Upper lobe of left lung (tissue), 6 donors: ENCODE measurements around the gene PTBP3. TPM values are rescaled to one million over a fixed set of nuclear protein-coding genes. Genes with fewer than 3 reads are reported as not detected.
"Not testable (repeated sequence)": the region's sequence is repeated elsewhere in the genome, so short reads cannot be mapped to it uniquely, and the experiment has no call there.

Experiments used
- ATAC-seq, 2 donors: fragments of 200-7000 bp; cut with Tn5 transposase; one replicate each; pipeline ENCODE4 v1.9.1; 2022; ENCODE audit warnings: mild to moderate bottlenecking in 2 of 2, moderate library complexity in 2 of 2; ENCODE audit not compliant: low FRiP score in 2 of 2
- DNase-seq, 2 donors: peaks; one replicate each; pipeline ENCODE4 v3.0.0-alpha.2; 2019 to 2020
- H3K27ac ChIP-seq, 4 donors: fragments of 200-600 bp; sonication (generic); one replicate each; pipeline ENCODE4 v1.5.1; 2016 to 2019
- H3K27me3 ChIP-seq, 4 donors: fragments of 200-600 bp; sonication (generic); one replicate each; pipeline ENCODE4 v1.5.1; 2017 to 2019
- H3K36me3 ChIP-seq, 4 donors: fragments of 200-600 bp; sonication (generic); one replicate each; pipeline ENCODE4 v1.5.1; 2016 to 2019
- H3K4me1 ChIP-seq, 4 donors: fragments of 200-600 bp; sonication (generic); one replicate each; pipeline ENCODE4 v1.5.1; 2018 to 2019
- H3K4me3 ChIP-seq, 4 donors: fragments of 200-600 bp; sonication (generic); one replicate each; pipeline ENCODE4 v1.5.1; 2017 to 2019; ENCODE audit warnings: mild to moderate bottlenecking in 2 of 4, moderate library complexity in 1 of 4
- H3K9me3 ChIP-seq, 4 donors: fragments of 200-600 bp; sonication (generic); one replicate each; pipeline ENCODE4 v1.5.1; 2018 to 2019
- CTCF ChIP-seq, 6 experiments: fragments of 450-650 bp in 4 of 6; fragments of 200-600 bp in 2 of 6; sonication (generic) in 2 of 6; IDR thresholded peaks; one replicate each; pipeline ENCODE4 v1.5.1; 2016 to 2019; ENCODE audit warnings: antibody characterized with exemption in 6 of 6
- EP300 ChIP-seq, 4 donors: sonication (generic); formaldehyde crosslinking; IDR thresholded peaks; one replicate each; pipeline ENCODE4 v1.5.1; 2017; ENCODE audit warnings: antibody characterized with exemption in 4 of 4, control low read depth in 2 of 4
- POLR2A ChIP-seq, 4 donors: fragments of 450-650 bp; IDR thresholded peaks; one replicate each; pipeline ENCODE4 v1.5.1; 2016 to 2017; ENCODE audit warnings: antibody characterized with exemption in 4 of 4, mild to moderate bottlenecking in 2 of 4
- POLR2AphosphoS5 ChIP-seq, 2 donors: sonication (generic); formaldehyde crosslinking; IDR thresholded peaks; one replicate each; pipeline ENCODE4 v1.5.1; 2017; ENCODE audit warnings: antibody characterized with exemption in 2 of 2
- WGBS, 2 donors: methylation state at CpG; one replicate each; pipeline ENCODE4 v1.1.5; 2017 to 2018; 5-methylcytosine and 5-hydroxymethylcytosine counted together
- total RNA-seq, 6 donors: library from RNA; depleted of rRNA in 4 of 6; stranded (reverse); fragments of >200 nt in 4 of 6; gene quantifications; one replicate each; pipeline versions ENCODE4 v1.1.0 to v1.2.1, GENCODE V29; 2016 to 2021
- donor health status: DM: no; HTN: no; CAD: no; lungs with moderate emphysema.
- donor health status: DM: no; HTN: yes; CAD: no; lungs with severe emphysema.

The PTBP3 gene
- total RNA-seq, 6 donors from 2014 or later = 34.6 to 88.5 (median 74.4) TPM

DNA sequence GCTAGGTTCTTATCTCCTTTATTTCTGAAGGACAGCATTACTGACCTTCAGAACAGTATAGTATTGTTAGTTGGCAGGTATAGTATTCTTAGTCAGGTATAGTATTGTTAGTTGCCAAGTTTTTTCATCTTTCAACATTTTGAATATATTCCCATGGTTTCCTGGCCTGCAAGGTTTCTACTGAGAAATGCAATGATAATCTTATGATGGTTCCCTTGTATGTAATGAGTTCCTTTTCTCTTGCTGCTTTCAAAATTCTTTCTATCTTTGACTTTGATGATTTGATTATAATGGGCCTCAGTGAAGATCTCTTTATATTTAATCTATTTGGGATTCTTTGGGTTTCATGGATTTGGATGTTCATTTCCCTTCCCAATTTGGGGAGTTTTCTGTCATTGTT is 34.0 kb upstream of the PTBP3 start:
- Histone ChIP-seq H3K36me3 (no peaks in the 10 kb centered on the region), H3K27me3 (no peaks in the 10 kb centered on the region), H3K4me1 (no peaks in the 10 kb centered on the region), H3K27ac (no peak overlapping the region), H3K4me3 (no peak overlapping the region), H3K9me3 (no peaks in the 10 kb centered on the region)
- TF ChIP-seq EP300 (IDR thresholded peaks at IDR 0.05) (no peak), POLR2A (IDR thresholded peaks at IDR 0.05) (no peak), CTCF (IDR thresholded peaks at IDR 0.05) (no peak), POLR2AphosphoS5 (IDR thresholded peaks at IDR 0.05) (no peak)
- ATAC-seq (no peak), DNase-seq (no peak)

GRCh38 chr9:112366591-112366990 is 33.2 kb upstream of the PTBP3 start:
- no peak for DNase-seq
- H3K27me3 ChIP-seq = no peaks in the 10 kb centered on the region
- 96 to 100% methylated on average over 3 of the region's 3 CpGs for WGBS, 2 donors
- no peaks in the 10 kb centered on the region for H3K9me3 ChIP-seq
- no peak overlapping the region for H3K4me3 ChIP-seq
- no peak for ATAC-seq
- peaks cover 0 to 5% (median 0%) of the 10 kb centered on the region in 4 donors for H3K4me1 ChIP-seq
- no peak overlapping the region for H3K27ac ChIP-seq
- TF ChIP-seq POLR2A (IDR thresholded peaks at IDR 0.05) (no peak), EP300 (IDR thresholded peaks at IDR 0.05) (no peak), POLR2AphosphoS5 (IDR thresholded peaks at IDR 0.05) (no peak), CTCF (IDR thresholded peaks at IDR 0.05) (no peak)
- no peaks in the 10 kb centered on the region for H3K36me3 ChIP-seq

GRCh38 chr9:112365257-112365656 is 31.8 kb upstream of the PTBP3 start:
- 93 to 100% methylated on average over 3 of the region's 3 CpGs for WGBS, 2 donors
- not testable (repeated sequence) for H3K4me3 ChIP-seq, DNase-seq, H3K36me3 ChIP-seq, H3K27me3 ChIP-seq, H3K4me1 ChIP-seq, H3K9me3 ChIP-seq, ATAC-seq, H3K27ac ChIP-seq

GRCh38 chr9:112364761-112365160 is 31.3 kb upstream of the PTBP3 start:
- no peak for ATAC-seq

DNA sequence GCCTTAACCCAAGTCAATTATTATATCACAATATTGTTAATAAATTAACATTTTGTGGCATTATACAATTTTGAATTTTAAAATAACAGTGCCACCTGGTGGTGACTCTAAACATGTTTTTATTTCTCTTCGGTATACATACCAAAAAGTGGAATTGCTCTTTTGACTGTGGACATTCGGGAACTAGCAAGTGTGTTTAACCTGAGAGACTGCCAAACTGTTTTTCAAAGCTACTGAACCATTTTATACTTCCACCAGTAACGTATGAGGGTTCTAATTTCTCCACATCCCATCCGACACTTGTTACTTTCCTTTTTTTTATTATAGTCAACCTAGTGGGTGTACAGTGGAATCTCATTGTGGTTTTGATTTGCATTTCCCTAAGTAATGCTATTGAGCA is 28.2 kb upstream of the PTBP3 start:
- DNase-seq (no peak), ATAC-seq (peak in 1 of 2 donors; percentile 71)
- no peak overlapping the region for H3K27ac ChIP-seq
- no peak overlapping the region for H3K4me3 ChIP-seq
- H3K27me3 ChIP-seq = no peaks in the 10 kb centered on the region
- 13 to 14% methylated on average over 4 of the region's 4 CpGs for WGBS, 2 donors
- no peaks in the 10 kb centered on the region for H3K9me3 ChIP-seq
- TF ChIP-seq EP300 (IDR thresholded peaks at IDR 0.05) = no peak
- TF ChIP-seq POLR2A (IDR thresholded peaks at IDR 0.05) = no peak
- peak; percentile 38 to 72 (median 54) for TF ChIP-seq CTCF (IDR thresholded peaks at IDR 0.05)
- TF ChIP-seq POLR2AphosphoS5 (IDR thresholded peaks at IDR 0.05) = no peak
- no peaks in the 10 kb centered on the region for H3K36me3 ChIP-seq
- peaks cover 0 to 8% (median 0%) of the 10 kb centered on the region in 4 donors for H3K4me1 ChIP-seq

More at GRCh38 chr9:112364761-112365160, 31.3 kb upstream of the PTBP3 start:
- no peaks in the 10 kb centered on the region for H3K36me3 ChIP-seq
- 60 to 91% methylated on average over 3 of the region's 3 CpGs for WGBS, 2 donors
- TF ChIP-seq POLR2AphosphoS5 (IDR thresholded peaks at IDR 0.05) (no peak), POLR2A (IDR thresholded peaks at IDR 0.05) (no peak), CTCF (IDR thresholded peaks at IDR 0.05) (no peak), EP300 (IDR thresholded peaks at IDR 0.05) (no peak)
- no peaks in the 10 kb centered on the region for H3K9me3 ChIP-seq
- no peak overlapping the region for H3K4me3 ChIP-seq
- no peak for DNase-seq
- no peak overlapping the region for H3K27ac ChIP-seq
- H3K4me1 ChIP-seq = peaks cover 0 to 8% (median 0%) of the 10 kb centered on the region in 4 donors
- H3K27me3 ChIP-seq = no peaks in the 10 kb centered on the region
